GM23338 (cell line): Measurements from ENCODE around the gene SLC39A10. TPM values are rescaled to one million over a fixed set of nuclear protein-coding genes. Genes with fewer than 3 reads are reported as not detected.

Experiments
- ATAC-seq: fragments of 200-7000 bp; cut with Tn5 transposase; 3 replicates; pipeline ENCODE4 v1.9.1; 2020
- DNase-seq: peaks from one replicate; pipeline ENCODE4 v3.0.0-alpha.2; 2015; ENCODE audit warnings: low spot score
- H2AFZ ChIP-seq: fragments of 200-600 bp; sonication (generic); 2 replicates; pipeline ENCODE4 v1.8.0; 2016; ENCODE audit warnings: antibody characterized with exemption, mild to moderate bottlenecking, moderate library complexity
- H3F3A ChIP-seq: fragments of 200-600 bp; sonication (generic); replicated peaks from 2 replicates; pipeline ENCODE4 v1.8.0; 2017; ENCODE audit warnings: antibody characterized with exemption, mixed run types, low read depth
- H3K27ac ChIP-seq: fragments of 200-600 bp; sonication (generic); 2 replicates; pipeline ENCODE4 v1.6.1; 2016; ENCODE audit warnings: low read depth
- H3K27me3 ChIP-seq: fragments of 200-600 bp; sonication (generic); 2 replicates; pipeline ENCODE4 v1.8.0; 2016; ENCODE audit warnings: mild to moderate bottlenecking, mixed run types, moderate library complexity; ENCODE audit not compliant: insufficient read depth
- H3K36me3 ChIP-seq: fragments of 200-600 bp; sonication (generic); 2 replicates; pipeline ENCODE4 v1.8.0; 2016; ENCODE audit warnings: mild to moderate bottlenecking; ENCODE audit not compliant: insufficient read depth
- H3K4me1 ChIP-seq: fragments of 200-600 bp; sonication (generic); 2 replicates; pipeline ENCODE4 v1.8.0; 2016; ENCODE audit warnings: mild to moderate bottlenecking, moderate library complexity; ENCODE audit not compliant: insufficient read depth
- H3K4me2 ChIP-seq: fragments of 200-600 bp; sonication (generic); 2 replicates; pipeline ENCODE4 v1.7.1; 2017; ENCODE audit warnings: mixed run types
- H3K4me3 ChIP-seq: fragments of 200-600 bp; sonication (generic); 2 replicates; pipeline ENCODE4 v1.6.1; 2016; ENCODE audit warnings: mixed run types
- H3K79me2 ChIP-seq: fragments of 200-600 bp; sonication (generic); replicated peaks from 2 replicates; pipeline ENCODE4 v1.8.0; 2017; ENCODE audit warnings: mild to moderate bottlenecking; ENCODE audit not compliant: insufficient read depth
- H3K9me2 ChIP-seq: fragments of 200-600 bp; sonication (generic); 2 replicates; pipeline ENCODE4 v1.8.0; 2017; ENCODE audit not compliant: insufficient read depth
- H4K20me1 ChIP-seq: fragments of 200-600 bp; sonication (generic); replicated peaks from 2 replicates; pipeline ENCODE4 v1.8.0; 2017; ENCODE audit warnings: mild to moderate bottlenecking; ENCODE audit not compliant: insufficient read depth
- H3K27ac Mint-ChIP-seq: 2 replicates; pipeline ENCODE4 v1.8.0; 2020; ENCODE audit warnings: inconsistent platforms, mild to moderate bottlenecking, moderate library complexity, mixed read lengths
- H3K27me3 Mint-ChIP-seq: 3 replicates; pipeline ENCODE4 v1.8.0; 2022; ENCODE audit warnings: low read depth, mild to moderate bottlenecking, moderate library complexity, mixed read lengths, inconsistent platforms; ENCODE audit not compliant: insufficient read depth, poor library complexity
- H3K36me3 Mint-ChIP-seq: 3 replicates; pipeline ENCODE4 v1.8.0; 2021; ENCODE audit warnings: low read depth, mild to moderate bottlenecking, inconsistent platforms, moderate library complexity, mixed read lengths
- H3K4me1 Mint-ChIP-seq: 3 replicates; pipeline ENCODE4 v1.8.0; 2020; ENCODE audit warnings: mild to moderate bottlenecking, inconsistent platforms, mixed read lengths
- H3K4me3 Mint-ChIP-seq: 3 replicates; pipeline ENCODE4 v1.8.0; 2021; ENCODE audit warnings: moderate library complexity, mild to moderate bottlenecking, inconsistent platforms, mixed read lengths
- H3K9me3 Mint-ChIP-seq: 3 replicates; pipeline ENCODE4 v1.8.0; 2020; ENCODE audit warnings: moderate library complexity, mild to moderate bottlenecking, inconsistent platforms, mixed read lengths
- CREB1 ChIP-seq: fragments of 250-450 bp; sonication (Bioruptor Pico); IDR thresholded peaks from 2 replicates; pipeline ENCODE4 v1.5.0; 2020; ENCODE audit warnings: low read depth, mild to moderate bottlenecking, moderate library complexity
- ETS1 ChIP-seq: IDR thresholded peaks from 2 replicates; pipeline ENCODE4 v1.6.1; 2016; ENCODE audit warnings: antibody characterized with exemption
- EZH2 ChIP-seq: fragments of 200-600 bp; sonication (generic); IDR thresholded peaks from one replicate; pipeline ENCODE4 v1.8.0; 2017; ENCODE audit warnings: antibody characterized with exemption, mild to moderate bottlenecking, low read depth; ENCODE audit not compliant: unreplicated experiment
- EZH2phosphoT487 ChIP-seq: fragments of 200-600 bp; sonication (generic); IDR thresholded peaks from one replicate; pipeline ENCODE4 v1.8.1; 2018; ENCODE audit warnings: antibody characterized with exemption; ENCODE audit not compliant: unreplicated experiment
- JUNB ChIP-seq: IDR thresholded peaks from one replicate; pipeline ENCODE4 v1.6.1; 2016; ENCODE audit warnings: antibody characterized with exemption; ENCODE audit not compliant: unreplicated experiment
- NANOG ChIP-seq: IDR thresholded peaks from 2 replicates; pipeline ENCODE4 v1.6.1; 2016; ENCODE audit warnings: antibody characterized with exemption, borderline replicate concordance
- POLR2AphosphoS5 ChIP-seq: IDR thresholded peaks from 2 replicates; pipeline ENCODE4 v1.6.1; 2016; ENCODE audit warnings: antibody characterized with exemption, low read depth
- REST ChIP-seq: IDR thresholded peaks from one replicate; pipeline ENCODE4 v1.6.1; 2018; ENCODE audit warnings: antibody characterized with exemption; ENCODE audit not compliant: unreplicated experiment
- STAT1 ChIP-seq: IDR thresholded peaks from one replicate; pipeline ENCODE4 v1.6.1; 2016; ENCODE audit warnings: antibody characterized with exemption; ENCODE audit not compliant: unreplicated experiment
- ZNF114 ChIP-seq: fragments of 250-450 bp; sonication (Bioruptor Pico); IDR thresholded peaks from 2 replicates; pipeline ENCODE4 v1.5.0; 2020; ENCODE audit warnings: mild to moderate bottlenecking, moderate library complexity
- ZNF331 ChIP-seq: fragments of 250-450 bp; sonication (Bioruptor Pico); IDR thresholded peaks from 2 replicates; pipeline ENCODE4 v1.5.0; 2020; ENCODE audit warnings: low read depth, mild to moderate bottlenecking, moderate library complexity
- ZNF462 ChIP-seq: fragments of 250-450 bp; sonication (Bioruptor Pico); IDR thresholded peaks from 2 replicates; pipeline ENCODE4 v1.5.0; 2020; ENCODE audit warnings: mild to moderate bottlenecking, moderate library complexity
- polyA plus RNA-seq: library from polyadenylated mRNA; unstranded; fragments of >200 nt; fragmentation: Nextera tagmentation; extraction: Ambion mirVana; gene quantifications from 2 replicates; pipeline ENCODE4 v1.2.1, GENCODE V29; 2016
- total RNA-seq: library from RNA; depleted of rRNA; stranded (reverse); fragments of >200 nt; shearing (Covaris generic); gene quantifications from 2 replicates; pipeline ENCODE4 v1.2.3, GENCODE V29; 2014
- TF ChIP-seq, protein P1 (sequence below), 2 experiments: fragments of 200-600 bp in 1 of 2; sonication (generic) in 1 of 2; conservative IDR thresholded peaks; 2 replicates each; pipeline versions ENCODE4 v1.5.1 to v1.6.1; 2016 to 2017; ENCODE audit warnings: antibody characterized with exemption in 2 of 2, low read depth in 2 of 2, mild to moderate bottlenecking in 2 of 2, moderate library complexity in 1 of 2

The SLC39A10 gene
- total and polyA plus RNA-seq, 2 experiments from 2014 or later = 261 to 356 TPM

- H3K36me3 ChIP-seq = peaks cover 5% of the 10 kb centered on the region; the same call in 1 of the 2 replicates
- no peaks in the 10 kb centered on the region for H3K4me1 Mint-ChIP-seq
- peaks cover 2% of the 10 kb centered on the region for H3K27me3 Mint-ChIP-seq
- ATAC-seq (no peak), DNase-seq (no peak)
- H3K4me3 Mint-ChIP-seq = no peak overlapping the region
- H3K4me2 ChIP-seq = no peak overlapping the region
- H4K20me1 ChIP-seq = no peaks in the 10 kb centered on the region; the same call in 1 of the 2 replicates
- no peak overlapping the region for H3K4me3 ChIP-seq
- no peak overlapping the region for H3K27ac ChIP-seq
- H3K27me3 ChIP-seq = no peaks in the 10 kb centered on the region
- H3K79me2 ChIP-seq = peaks cover 47% of the 10 kb centered on the region
- H3F3A ChIP-seq = no peaks in the 10 kb centered on the region
- H3K9me2 ChIP-seq = no peaks in the 10 kb centered on the region
- peaks cover 11% of the 10 kb centered on the region; the same call in 2 of the 3 replicates for H3K36me3 Mint-ChIP-seq
- H3K4me1 ChIP-seq = no peaks in the 10 kb centered on the region
- no peak overlapping the region for H3K27ac Mint-ChIP-seq
- no peaks in the 10 kb centered on the region; the same call in 2 of the 3 replicates for H3K9me3 Mint-ChIP-seq
- no peak overlapping the region for H2AFZ ChIP-seq
- TF ChIP-seq ETS1 = no peak
- no peak for TF ChIP-seq EZH2phosphoT487
- no peak for TF ChIP-seq STAT1
- no peak for TF ChIP-seq ZNF331
- TF ChIP-seq ZNF462 = no peak
- no peak for TF ChIP-seq JUNB
- TF ChIP-seq REST = no peak
- TF ChIP-seq CREB1 = no peak
- TF ChIP-seq ZNF114 = no peak
- TF ChIP-seq, protein P1, sequence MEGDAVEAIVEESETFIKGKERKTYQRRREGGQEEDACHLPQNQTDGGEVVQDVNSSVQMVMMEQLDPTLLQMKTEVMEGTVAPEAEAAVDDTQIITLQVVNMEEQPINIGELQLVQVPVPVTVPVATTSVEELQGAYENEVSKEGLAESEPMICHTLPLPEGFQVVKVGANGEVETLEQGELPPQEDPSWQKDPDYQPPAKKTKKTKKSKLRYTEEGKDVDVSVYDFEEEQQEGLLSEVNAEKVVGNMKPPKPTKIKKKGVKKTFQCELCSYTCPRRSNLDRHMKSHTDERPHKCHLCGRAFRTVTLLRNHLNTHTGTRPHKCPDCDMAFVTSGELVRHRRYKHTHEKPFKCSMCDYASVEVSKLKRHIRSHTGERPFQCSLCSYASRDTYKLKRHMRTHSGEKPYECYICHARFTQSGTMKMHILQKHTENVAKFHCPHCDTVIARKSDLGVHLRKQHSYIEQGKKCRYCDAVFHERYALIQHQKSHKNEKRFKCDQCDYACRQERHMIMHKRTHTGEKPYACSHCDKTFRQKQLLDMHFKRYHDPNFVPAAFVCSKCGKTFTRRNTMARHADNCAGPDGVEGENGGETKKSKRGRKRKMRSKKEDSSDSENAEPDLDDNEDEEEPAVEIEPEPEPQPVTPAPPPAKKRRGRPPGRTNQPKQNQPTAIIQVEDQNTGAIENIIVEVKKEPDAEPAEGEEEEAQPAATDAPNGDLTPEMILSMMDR (conservative IDR thresholded peaks at IDR 0.05; ENCODE audit: low read depth in 2 of 2) = no peak
- no peak for TF ChIP-seq EZH2
- TF ChIP-seq NANOG = no peak
- TF ChIP-seq POLR2AphosphoS5 = no peak
These were observed 28.4 kb upstream of the SLC39A10 start for GRCh38 chr2:195628666-195629065.
